GM13976 (cell line): Measurements from ENCODE around the gene COMMD10.

Source experiments
- DNase-seq: peaks from one replicate; pipeline ENCODE4 v3.0.0; 2012; ENCODE audit warnings: low spot score
- in situ Hi-C: fragments of 300-500 bp; cut with MboI; formaldehyde crosslinking; loops from one replicate; pipeline ENCODE4 v1.12.0; 2022; ENCODE audit warnings: low sequenced_read_pairs, mixed read lengths, inconsistent platforms; ENCODE audit not compliant: unreplicated experiment
- TF ChIP-seq, protein P1 (sequence below): IDR thresholded peaks from 2 replicates; pipeline ENCODE4 v1.5.1; 2012; ENCODE audit warnings: borderline replicate concordance, mild to moderate bottlenecking; ENCODE audit not compliant: insufficient read depth; ENCODE audit errors: extremely low read depth, missing control alignments, control extremely low read depth

Gene COMMD10

DNA sequence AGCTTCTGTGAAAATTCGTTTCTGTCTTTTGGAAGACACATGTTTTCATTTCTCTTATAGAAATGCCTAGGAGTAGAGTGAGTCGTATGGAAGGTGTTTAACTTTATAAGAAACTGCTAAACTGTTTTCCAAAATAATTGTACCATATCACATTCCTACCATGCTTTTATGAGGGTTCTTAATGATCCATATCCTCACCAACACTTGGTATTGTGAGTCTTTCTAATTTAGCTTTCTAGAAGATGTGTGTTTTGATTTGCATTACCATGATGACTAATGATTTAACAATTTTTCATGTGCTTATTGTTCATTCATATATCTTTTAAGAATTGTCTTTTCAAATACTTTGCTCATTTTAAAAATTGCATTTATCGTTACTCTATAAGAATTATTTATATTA is 223.6 kb downstream of the COMMD10 start:
- DNase-seq = no peak
- TF ChIP-seq, protein P1, sequence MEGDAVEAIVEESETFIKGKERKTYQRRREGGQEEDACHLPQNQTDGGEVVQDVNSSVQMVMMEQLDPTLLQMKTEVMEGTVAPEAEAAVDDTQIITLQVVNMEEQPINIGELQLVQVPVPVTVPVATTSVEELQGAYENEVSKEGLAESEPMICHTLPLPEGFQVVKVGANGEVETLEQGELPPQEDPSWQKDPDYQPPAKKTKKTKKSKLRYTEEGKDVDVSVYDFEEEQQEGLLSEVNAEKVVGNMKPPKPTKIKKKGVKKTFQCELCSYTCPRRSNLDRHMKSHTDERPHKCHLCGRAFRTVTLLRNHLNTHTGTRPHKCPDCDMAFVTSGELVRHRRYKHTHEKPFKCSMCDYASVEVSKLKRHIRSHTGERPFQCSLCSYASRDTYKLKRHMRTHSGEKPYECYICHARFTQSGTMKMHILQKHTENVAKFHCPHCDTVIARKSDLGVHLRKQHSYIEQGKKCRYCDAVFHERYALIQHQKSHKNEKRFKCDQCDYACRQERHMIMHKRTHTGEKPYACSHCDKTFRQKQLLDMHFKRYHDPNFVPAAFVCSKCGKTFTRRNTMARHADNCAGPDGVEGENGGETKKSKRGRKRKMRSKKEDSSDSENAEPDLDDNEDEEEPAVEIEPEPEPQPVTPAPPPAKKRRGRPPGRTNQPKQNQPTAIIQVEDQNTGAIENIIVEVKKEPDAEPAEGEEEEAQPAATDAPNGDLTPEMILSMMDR = no peak
- in situ Hi-C loops = no loop called here

DNA sequence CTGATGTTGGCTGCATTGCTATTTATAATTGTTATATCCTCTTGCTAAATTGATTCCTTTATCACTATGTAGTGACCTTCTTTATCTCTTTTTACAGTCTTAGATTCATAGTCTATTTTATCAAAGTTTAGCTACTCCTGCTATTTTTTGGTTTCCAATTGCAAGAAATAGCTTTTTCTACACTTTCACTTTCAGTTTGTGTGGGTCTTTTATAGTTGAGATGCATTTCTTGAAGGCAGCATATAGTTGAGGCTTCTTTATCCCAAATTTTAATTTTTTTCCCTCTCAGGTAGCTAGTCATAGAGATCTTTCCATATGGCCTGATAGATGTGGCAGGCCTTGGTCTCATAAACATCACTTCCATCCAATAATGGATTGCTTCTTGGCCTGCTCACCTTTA is 228.5 kb downstream of the COMMD10 start:
- in situ Hi-C loops = no loop called here
- no peak for DNase-seq
- TF ChIP-seq, protein P1 = no peak

GRCh38 chr5:116315531-116315930 is 230.7 kb downstream of the COMMD10 start:
- TF ChIP-seq, protein P1 = no peak
- in situ Hi-C loops = no loop called here
- DNase-seq = no peak

- no peak for DNase-seq
- TF ChIP-seq, protein P1 = no peak
- in situ Hi-C loops = no loop called here
Measured at GRCh38 chr5:116318091-116318854, 233.4 kb downstream of the COMMD10 start.

- no peak for DNase-seq
- TF ChIP-seq, protein P1 = no peak
- in situ Hi-C loops = no loop called here
Measured at GRCh38 chr5:116320486-116320885, 235.7 kb downstream of the COMMD10 start.

- DNase-seq = no peak
- in situ Hi-C loops = no loop called here
- TF ChIP-seq, protein P1 = no peak
Measured at GRCh38 chr5:116329503-116329902, 244.7 kb downstream of the COMMD10 start.
